Caco-2 (cell line): ENCODE measurements around the gene LTBP3. TPM values are rescaled to one million over a fixed set of nuclear protein-coding genes. Genes with fewer than 3 reads are reported as not detected.

ENCODE experiments used
- BruUV-seq: library from RNA; stranded (reverse); fragments of 400-500 nt; replicated peaks from 2 replicates; lab custom pipeline; 2021; lab: Mats Ljungman, UMichigan
- CTCF ChIA-PET: fragments of 300-600 bp; sonication (Branson Sonifier 250); formaldehyde crosslinking; loops from one replicate; lab custom pipeline; 2022; ENCODE audit warnings: antibody characterized with exemption; lab: Charles Lee
- POLR2A ChIA-PET: fragments of 300-600 bp; sonication (Branson Sonifier 250); formaldehyde crosslinking; loops from one replicate; lab custom pipeline; 2022; ENCODE audit warnings: antibody characterized with exemption; lab: Charles Lee
- DNase-seq, 2 experiments: peaks; one replicate each; pipeline versions ENCODE4 v3.0.0 to v3.0.0-alpha.2; 2020 to 2022
- H3K27me3 ChIP-seq: replicated peaks from 2 replicates; pipeline ENCODE4 v1.6.0; 2011; ENCODE audit warnings: low read length; ENCODE audit not compliant: control insufficient read depth, insufficient read depth
- H3K36me3 ChIP-seq: 2 replicates; pipeline ENCODE4 v1.5.1; 2011; ENCODE audit warnings: low read length; ENCODE audit not compliant: control insufficient read depth, insufficient read depth
- H3K4me1 ChIP-seq: fragments of 250-450 bp; sonication (Bioruptor Pico); 2 replicates; pipeline ENCODE4 v1.5.1; 2020; ENCODE audit warnings: mild to moderate bottlenecking
- H3K4me3 ChIP-seq: 2 replicates; pipeline ENCODE4 v1.5.1; 2011; ENCODE audit warnings: low read depth, mild to moderate bottlenecking, control low read depth, low read length
- H3K9me3 ChIP-seq: fragments of 250-450 bp; sonication (Bioruptor Pico); 2 replicates; pipeline ENCODE4 v1.5.1; 2020; ENCODE audit warnings: mild to moderate bottlenecking, moderate library complexity
- H3K27ac Mint-ChIP-seq: one replicate; pipeline ENCODE4 v1.8.0; 2022; ENCODE audit warnings: mixed read lengths; ENCODE audit not compliant: unreplicated experiment
- H3K27me3 Mint-ChIP-seq: one replicate; pipeline ENCODE4 v1.8.0; 2022; ENCODE audit warnings: mixed read lengths; ENCODE audit not compliant: insufficient read depth, unreplicated experiment
- H3K36me3 Mint-ChIP-seq: one replicate; pipeline ENCODE4 v1.8.0; 2022; ENCODE audit warnings: mild to moderate bottlenecking, mixed read lengths; ENCODE audit not compliant: insufficient read depth, unreplicated experiment
- H3K4me1 Mint-ChIP-seq: one replicate; pipeline ENCODE4 v1.8.0; 2022; ENCODE audit warnings: low read depth, mixed read lengths; ENCODE audit not compliant: unreplicated experiment
- H3K4me3 Mint-ChIP-seq: one replicate; pipeline ENCODE4 v1.8.0; 2022; ENCODE audit warnings: mild to moderate bottlenecking, moderate library complexity, mixed read lengths; ENCODE audit not compliant: unreplicated experiment
- H3K9me3 Mint-ChIP-seq: one replicate; pipeline ENCODE4 v1.8.0; 2022; ENCODE audit warnings: mixed read lengths; ENCODE audit not compliant: unreplicated experiment
- intact Hi-C: fragments of 100-400 bp; cut with micrococcal nuclease; formaldehyde crosslinking; loops from one replicate; pipeline ENCODE4 v1.10.0; 2022; ENCODE audit not compliant: unreplicated experiment
- total RNA-seq: library from RNA; stranded (reverse); gene quantifications from 2 replicates; pipeline ENCODE4 v1.2.3, GENCODE V29; 2022
- TF ChIP-seq, protein P1 (sequence below), 2 experiments: fragments of 200-600 bp in 1 of 2; IDR thresholded peaks; 1 replicate in 1 of 2; 2 replicates in 1 of 2; pipeline versions ENCODE4 v1.5.1 to v1.8.0; 2011 to 2022; ENCODE audit warnings: antibody characterized with exemption in 1 of 2, control low read depth in 1 of 2, inconsistent platforms in 1 of 2, low read depth in 1 of 2, low read length in 1 of 2, mild to moderate bottlenecking in 1 of 2, moderate library complexity in 1 of 2; ENCODE audit not compliant: insufficient read depth in 1 of 2, severe bottlenecking in 1 of 2, unreplicated experiment in 1 of 2

The LTBP3 gene
- total RNA-seq, 1 experiment from 2014 or later: 91.2 TPM

DNA sequence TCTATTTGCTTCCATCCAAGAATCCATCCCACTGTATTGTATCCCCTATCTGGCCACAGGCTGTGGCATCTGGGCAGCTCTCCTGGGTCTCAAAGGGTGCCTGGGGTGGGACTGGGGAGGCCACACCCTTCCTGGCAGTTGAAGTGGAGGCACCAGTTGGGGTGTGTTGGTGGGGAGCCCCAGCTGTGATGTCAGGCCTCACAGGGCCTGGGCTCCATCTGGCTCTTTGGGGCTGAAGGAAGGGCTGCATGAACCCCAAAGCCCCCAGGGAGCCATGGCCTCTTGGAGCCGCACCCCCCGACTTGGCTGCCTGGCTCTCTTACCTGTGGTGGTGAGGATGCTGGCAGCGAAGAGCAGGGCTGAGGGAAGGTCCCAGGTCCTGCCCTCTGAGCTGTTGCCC is 37.0 kb upstream of the LTBP3 start:
- no peaks in the 10 kb centered on the region for H3K27me3 Mint-ChIP-seq
- Histone ChIP-seq H3K9me3 (no peaks in the 10 kb centered on the region), H3K36me3 (peaks cover 4% of the 10 kb centered on the region), H3K4me1 (peaks cover 5% of the 10 kb centered on the region; the same call in 1 of the 2 replicates), H3K4me3 (no peak overlapping the region), H3K27me3 (no peaks in the 10 kb centered on the region)
- no peak overlapping the region for H3K4me3 Mint-ChIP-seq
- peaks cover 33% of the 10 kb centered on the region for H3K36me3 Mint-ChIP-seq
- no TSS peak for BruUV-seq
- H3K4me1 Mint-ChIP-seq: no peaks in the 10 kb centered on the region
- CTCF ChIA-PET: interaction anchor here (0.8 to 1.8 kb wide), 2 partner anchors 19 to 21 kb away, joined by 3 to 5 read pairs; partner anchors contain the start of gene EHBP1L1
- no peaks in the 10 kb centered on the region for H3K9me3 Mint-ChIP-seq
- POLR2A ChIA-PET: no interaction called here
- no peak overlapping the region for H3K27ac Mint-ChIP-seq
- DNase-seq: no peak
- intact Hi-C loops: no loop called here
- TF ChIP-seq, protein P1, sequence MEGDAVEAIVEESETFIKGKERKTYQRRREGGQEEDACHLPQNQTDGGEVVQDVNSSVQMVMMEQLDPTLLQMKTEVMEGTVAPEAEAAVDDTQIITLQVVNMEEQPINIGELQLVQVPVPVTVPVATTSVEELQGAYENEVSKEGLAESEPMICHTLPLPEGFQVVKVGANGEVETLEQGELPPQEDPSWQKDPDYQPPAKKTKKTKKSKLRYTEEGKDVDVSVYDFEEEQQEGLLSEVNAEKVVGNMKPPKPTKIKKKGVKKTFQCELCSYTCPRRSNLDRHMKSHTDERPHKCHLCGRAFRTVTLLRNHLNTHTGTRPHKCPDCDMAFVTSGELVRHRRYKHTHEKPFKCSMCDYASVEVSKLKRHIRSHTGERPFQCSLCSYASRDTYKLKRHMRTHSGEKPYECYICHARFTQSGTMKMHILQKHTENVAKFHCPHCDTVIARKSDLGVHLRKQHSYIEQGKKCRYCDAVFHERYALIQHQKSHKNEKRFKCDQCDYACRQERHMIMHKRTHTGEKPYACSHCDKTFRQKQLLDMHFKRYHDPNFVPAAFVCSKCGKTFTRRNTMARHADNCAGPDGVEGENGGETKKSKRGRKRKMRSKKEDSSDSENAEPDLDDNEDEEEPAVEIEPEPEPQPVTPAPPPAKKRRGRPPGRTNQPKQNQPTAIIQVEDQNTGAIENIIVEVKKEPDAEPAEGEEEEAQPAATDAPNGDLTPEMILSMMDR (IDR thresholded peaks at IDR 0.05; ENCODE audit: insufficient read depth in 1 of 2, low read depth in 1 of 2, low read length in 1 of 2, severe bottlenecking in 1 of 2, unreplicated experiment in 1 of 2): no peak

DNA sequence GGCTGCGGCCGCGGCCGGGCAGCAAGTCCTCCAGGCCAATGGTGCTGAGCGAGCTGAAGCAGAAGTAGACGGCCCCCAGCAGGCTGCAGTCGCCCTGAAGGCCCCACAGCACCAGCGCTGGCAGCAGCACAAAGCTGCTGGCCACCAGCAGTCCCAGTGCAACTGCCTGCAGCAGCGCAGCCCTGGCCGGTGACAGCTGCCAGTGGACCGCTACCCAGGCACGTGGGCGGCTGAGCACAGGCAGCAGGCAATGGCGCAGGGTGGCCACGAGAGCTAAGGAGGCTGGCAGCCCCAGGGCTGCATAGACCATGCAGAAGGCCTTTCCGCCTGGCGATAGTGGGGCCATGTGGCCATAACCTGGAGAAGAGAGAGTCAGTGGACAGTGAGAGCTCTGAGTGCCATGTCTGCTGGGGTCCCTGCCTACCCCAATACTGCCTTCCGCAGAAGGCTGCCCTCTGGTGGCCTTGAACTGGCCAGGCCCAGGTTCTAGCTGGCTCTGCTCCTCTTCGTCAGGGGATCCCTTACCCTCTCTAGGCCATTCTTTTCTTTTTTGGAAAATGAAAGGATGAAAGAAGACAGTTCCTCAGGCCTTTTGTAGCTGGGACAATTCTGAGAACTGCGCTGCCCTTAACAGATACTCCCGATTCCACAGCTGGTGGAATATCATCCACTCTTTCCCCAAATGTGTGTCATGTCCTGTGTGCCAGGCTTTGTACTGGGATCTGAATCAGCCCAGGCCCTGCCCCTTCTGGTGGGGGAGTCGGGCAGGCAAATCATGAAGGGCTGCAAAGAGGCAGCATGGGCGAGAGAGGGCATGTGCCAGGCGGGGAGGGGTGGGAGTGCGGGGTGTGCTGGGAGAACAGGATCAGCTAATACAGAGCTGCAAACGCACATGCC is 35.6 kb upstream of the LTBP3 start:
- Histone ChIP-seq H3K4me3 (no peak overlapping the region), H3K36me3 (peaks cover 4% of the 10 kb centered on the region), H3K27me3 (no peaks in the 10 kb centered on the region), H3K9me3 (no peaks in the 10 kb centered on the region), H3K4me1 (peaks cover 5% of the 10 kb centered on the region; the same call in 1 of the 2 replicates)
- peak in 1 of 2 experiments; percentile 54 for DNase-seq
- Mint-ChIP-seq H3K27me3 (no peaks in the 10 kb centered on the region), H3K4me1 (no peaks in the 10 kb centered on the region), H3K9me3 (no peaks in the 10 kb centered on the region), H3K27ac (no peak overlapping the region), H3K4me3 (peak overlapping the region; percentile 45), H3K36me3 (peaks cover 25% of the 10 kb centered on the region)
- ChIA-PET CTCF (interaction anchor here (0.5 to 1.8 kb wide), 13 partner anchors 10 to 294 kb away, joined by 3 to 22 read pairs (median 4); partner anchors contain the start of genes EHBP1L1, FAM89B, FIBP and PCNX3), POLR2A (no interaction called here)
- intact Hi-C loops: loop anchor here (2.0 kb wide), 1 partner anchor 19 kb away; no protein-coding TSS in a partner anchor
- no TSS peak for BruUV-seq
- TF ChIP-seq, protein P1 (IDR thresholded peaks at IDR 0.05; ENCODE audit: insufficient read depth in 1 of 2, low read depth in 1 of 2, low read length in 1 of 2, severe bottlenecking in 1 of 2, unreplicated experiment in 1 of 2): peak; percentile 64 to 68

DNA sequence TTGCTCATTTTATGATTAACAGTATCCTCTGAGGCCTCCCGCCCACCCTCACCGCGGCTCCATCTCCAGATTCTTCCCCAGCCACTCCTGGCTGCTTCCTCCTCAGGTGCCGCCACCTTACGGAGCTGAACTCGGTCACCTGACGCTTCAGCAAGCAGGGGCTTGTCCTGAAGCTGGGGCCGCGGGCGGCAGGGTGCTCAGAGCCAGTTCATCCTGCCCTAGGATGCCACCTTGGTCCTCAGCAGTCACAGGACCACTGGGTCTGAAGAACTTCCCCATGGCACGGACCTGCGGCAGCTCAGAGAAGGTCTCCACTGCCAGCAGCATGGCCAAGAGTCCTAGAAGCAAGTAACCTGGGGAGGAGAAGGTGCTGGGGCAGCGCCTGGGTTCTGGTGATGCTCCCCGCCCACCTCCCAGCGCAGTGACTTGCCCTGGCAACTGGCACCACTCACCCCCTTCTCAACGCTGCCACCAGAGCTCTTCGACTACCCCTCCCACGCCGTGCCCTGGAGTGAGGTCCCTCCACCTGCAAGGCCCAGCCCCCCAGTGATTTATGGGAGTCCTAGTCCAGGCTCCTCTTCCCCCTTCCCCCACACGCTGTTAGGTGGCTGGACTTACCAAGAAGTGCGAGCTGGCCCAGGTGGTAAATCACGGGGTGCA is 34.8 kb upstream of the LTBP3 start:
- Mint-ChIP-seq H3K4me3 (peak overlapping the region; percentile 45), H3K4me1 (no peaks in the 10 kb centered on the region), H3K36me3 (peaks cover 20% of the 10 kb centered on the region), H3K27me3 (no peaks in the 10 kb centered on the region), H3K9me3 (no peaks in the 10 kb centered on the region), H3K27ac (no peak overlapping the region)
- BruUV-seq: no TSS peak
- no peaks in the 10 kb centered on the region for H3K27me3 ChIP-seq
- H3K4me3 ChIP-seq: peak overlapping the region; percentile 38
- ChIA-PET POLR2A (no interaction called here), CTCF (interaction anchor here (0.6 to 1.8 kb wide), 12 partner anchors 9 to 696 kb away, joined by 3 to 22 read pairs (median 4); partner anchors contain the start of genes EHBP1L1, FAM89B, PCNX3 and YIF1A)
- H3K4me1 ChIP-seq: peaks cover 5% of the 10 kb centered on the region; the same call in 1 of the 2 replicates
- intact Hi-C loops: loop anchor here (2.0 kb wide), 1 partner anchor 18 kb away; no protein-coding TSS in a partner anchor
- TF ChIP-seq, protein P1 (IDR thresholded peaks at IDR 0.05; ENCODE audit: insufficient read depth in 1 of 2, low read depth in 1 of 2, low read length in 1 of 2, severe bottlenecking in 1 of 2, unreplicated experiment in 1 of 2): no peak
- DNase-seq: no peak
- no peaks in the 10 kb centered on the region for H3K9me3 ChIP-seq
- peaks cover 1% of the 10 kb centered on the region; the same call in 1 of the 2 replicates for H3K36me3 ChIP-seq
